HG03354 (cell line): Measurements from ENCODE around the gene MFN1.
A peak's percentile ranks its signal among the peaks of the same experiment; 100 is the strongest.
"Not testable (repeated sequence)": the region's sequence is repeated elsewhere in the genome, so short reads cannot be mapped to it uniquely, and the experiment has no call there.

Experiments used
- ATAC-seq: cut with Tn5 transposase; IDR thresholded peaks from one replicate; pipeline ENCODE4 v1.9.1; 2021; ENCODE audit warnings: mild to moderate bottlenecking; ENCODE audit not compliant: unreplicated experiment, poor library complexity, severe bottlenecking

MFN1 gene

GRCh38 chr3:179347345-179348194, at the start of gene MFN1:
TSS of gene MFN1 (plus strand) at chr3:179347709. CDS start at chr3:179348852, 1,143 bp downstream.
- peak; percentile 95 for ATAC-seq

GRCh38 chr3:179297971-179298725, 49.4 kb upstream of the MFN1 start:
- no peak for ATAC-seq

DNA sequence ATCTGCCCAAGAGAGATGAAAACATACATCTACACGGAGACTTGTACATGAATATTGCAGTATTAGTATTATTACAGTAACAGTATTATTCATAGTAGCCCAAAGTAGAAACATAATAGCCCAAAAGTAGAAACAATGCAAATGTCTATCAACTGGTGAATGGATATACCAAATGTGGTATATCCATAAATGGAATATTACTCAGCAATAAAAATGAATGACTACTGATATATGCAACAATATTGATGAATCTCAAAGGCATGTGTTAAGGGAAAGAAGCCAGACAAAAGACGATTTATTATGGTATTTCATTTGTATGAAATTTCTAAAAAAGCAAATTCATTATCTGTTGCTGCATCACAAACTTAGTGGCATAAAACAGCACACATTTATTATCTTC, 48.2 kb upstream of the MFN1 start:
- no peak for ATAC-seq

GRCh38 chr3:179299999-179300613, 47.4 kb upstream of the MFN1 start:
- peak; percentile 54 for ATAC-seq

- ATAC-seq: no peak
Observed at GRCh38 chr3:179301645-179302044, 45.9 kb upstream of the MFN1 start.

- no peak for ATAC-seq
Observed at GRCh38 chr3:179302111-179302510, 45.4 kb upstream of the MFN1 start.

DNA sequence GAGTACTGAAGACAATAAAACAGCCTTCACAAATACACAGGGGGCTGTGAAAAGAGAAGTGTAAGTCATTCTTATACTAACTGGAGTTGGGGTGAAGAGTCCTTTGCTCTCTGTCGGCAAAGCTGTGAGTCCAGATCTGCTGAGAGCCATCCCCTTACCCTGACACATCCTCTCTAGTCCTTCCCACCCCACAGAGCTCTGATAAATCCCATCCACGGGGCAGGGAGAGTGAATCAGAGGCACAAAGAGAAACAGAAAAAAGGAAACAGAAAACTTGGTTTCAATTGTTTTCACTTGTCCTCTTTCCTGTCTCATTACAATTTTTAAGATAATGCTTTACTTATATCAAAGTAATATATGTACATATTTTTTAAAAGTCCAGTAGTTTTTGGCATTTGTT, 42.9 kb upstream of the MFN1 start:
- no peak for ATAC-seq

GRCh38 chr3:179307362-179307761, 40.1 kb upstream of the MFN1 start:
- not testable (repeated sequence) for ATAC-seq

GRCh38 chr3:179308001-179308400, 39.5 kb upstream of the MFN1 start:
- no peak for ATAC-seq

GRCh38 chr3:179309225-179310078, 38.1 kb upstream of the MFN1 start:
- ATAC-seq: peak; percentile 97

- no peak for ATAC-seq
Observed at GRCh38 chr3:179318876-179319275, 28.6 kb upstream of the MFN1 start.

GRCh38 chr3:179321668-179322285, 25.7 kb upstream of the MFN1 start:
- no peak for ATAC-seq

DNA sequence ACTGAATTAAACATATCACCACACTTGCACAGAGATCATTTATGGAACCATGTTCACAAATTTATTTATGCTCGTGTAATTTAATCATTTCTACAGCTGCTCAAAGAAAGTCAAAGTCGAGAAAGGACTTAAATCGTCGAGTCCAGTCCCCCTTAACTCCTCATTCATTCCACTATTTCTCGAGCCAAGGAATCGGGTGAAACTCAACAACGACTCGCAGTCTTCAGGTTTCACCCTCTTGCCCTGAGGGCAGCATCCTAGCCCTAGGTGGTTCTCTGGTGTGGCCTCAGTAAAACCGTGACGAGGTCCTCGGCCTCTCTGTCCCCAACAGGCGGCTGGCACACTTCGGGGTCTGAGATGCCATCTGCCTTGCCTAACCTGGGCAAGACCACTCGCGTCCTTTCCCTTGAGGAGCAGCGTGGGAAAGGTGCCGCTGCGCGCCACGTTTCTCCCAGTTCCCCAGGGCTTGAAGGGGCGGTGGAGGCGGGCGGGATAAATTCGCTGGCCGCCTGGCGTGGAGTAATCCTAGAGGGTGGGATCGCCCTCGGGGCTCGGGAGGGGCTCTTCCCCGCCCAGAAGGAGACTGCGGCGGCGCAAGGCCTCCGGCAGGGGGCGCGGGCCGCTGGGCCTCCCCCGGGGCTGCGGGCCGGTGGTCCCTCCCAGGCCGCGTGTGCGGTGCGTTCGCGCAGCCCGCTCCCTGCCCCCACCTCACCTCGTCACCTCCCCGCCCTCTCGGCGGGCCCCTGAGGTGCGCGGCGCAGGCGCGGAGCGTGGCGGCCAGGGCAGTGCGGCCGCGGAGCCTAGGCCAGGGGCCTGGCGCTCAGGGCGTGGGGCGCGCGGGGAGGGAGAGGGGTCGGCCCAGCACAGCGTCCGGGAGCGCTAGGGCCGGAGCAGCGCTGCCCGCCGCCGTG, 25.0 kb upstream of the MFN1 start, which contains the start of gene ZNF639:
ZNF639 (plus strand) TSS at position 746 of the 911 bp plus-strand sequence. CDS start 5,263 bp downstream, outside the sequence.
- peak; percentile 77 for ATAC-seq

DNA sequence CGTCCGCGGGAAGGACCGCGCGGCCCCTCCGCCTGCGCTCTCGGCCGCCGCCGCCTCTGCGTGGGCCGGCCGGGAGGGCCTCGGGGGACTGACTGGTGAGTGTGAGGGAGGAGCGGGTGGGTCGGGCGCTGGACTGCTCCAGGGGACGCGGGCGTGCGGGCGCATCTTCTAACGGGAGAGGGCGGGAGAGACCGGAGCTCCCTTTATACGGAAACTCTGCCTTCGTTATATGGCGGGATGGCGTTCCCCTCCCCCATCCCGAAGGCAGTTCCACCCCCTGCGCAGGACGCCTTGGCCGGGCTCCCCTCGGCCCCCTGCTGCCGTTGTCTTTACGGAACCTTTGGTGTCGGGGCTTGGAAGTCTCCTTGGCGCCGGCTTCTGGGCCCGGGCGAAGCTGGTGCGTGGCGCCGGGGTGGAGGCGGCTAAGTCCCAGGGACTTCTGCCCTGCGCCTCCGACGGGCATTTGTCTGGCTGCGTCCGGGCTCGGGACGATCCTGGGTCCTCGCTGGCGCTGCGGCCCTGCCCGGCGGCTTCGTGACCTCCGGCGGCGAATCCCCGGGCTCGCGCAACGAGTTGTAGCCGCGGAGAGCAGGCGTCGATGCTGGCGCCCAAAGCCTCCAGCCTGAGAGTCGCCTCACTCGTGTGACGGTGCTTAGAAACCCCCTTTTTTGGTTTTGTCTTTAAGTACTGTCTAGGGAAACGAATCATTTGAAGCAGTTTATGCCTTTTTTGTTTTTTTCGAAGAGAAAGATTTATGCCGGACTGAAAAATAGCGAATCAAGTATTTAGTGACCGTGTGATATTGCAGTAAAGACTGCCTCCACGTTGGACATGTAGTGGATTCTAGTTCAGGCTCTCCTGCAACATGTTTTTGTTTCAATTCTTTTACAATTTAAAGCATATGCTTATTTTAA, 24.1 kb upstream of the MFN1 start:
- ATAC-seq: peak; percentile 46

DNA sequence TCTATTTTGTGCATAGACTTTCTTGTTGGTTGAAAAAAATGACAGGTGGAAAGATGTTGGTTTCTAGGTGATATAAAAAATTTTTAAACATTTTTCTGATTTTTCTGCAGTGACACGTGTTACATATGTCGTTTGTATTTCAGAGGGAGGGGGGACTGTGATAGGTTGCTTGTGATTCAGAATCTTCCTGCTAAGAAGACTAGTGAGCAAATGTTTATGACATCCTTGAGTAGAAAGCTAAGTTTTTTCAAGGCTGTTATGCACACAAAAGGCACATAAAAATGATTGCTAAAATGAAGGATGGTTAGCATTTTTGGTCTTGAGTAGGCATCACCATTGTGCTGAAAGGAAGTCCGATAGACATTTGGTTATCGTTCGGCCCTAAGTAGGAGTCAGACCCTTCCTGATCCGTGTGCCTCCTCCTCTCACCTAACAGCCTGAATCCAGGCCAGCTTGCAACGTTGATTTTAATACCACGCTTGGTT, 23.2 kb upstream of the MFN1 start:
- peak; percentile 18 for ATAC-seq

DNA sequence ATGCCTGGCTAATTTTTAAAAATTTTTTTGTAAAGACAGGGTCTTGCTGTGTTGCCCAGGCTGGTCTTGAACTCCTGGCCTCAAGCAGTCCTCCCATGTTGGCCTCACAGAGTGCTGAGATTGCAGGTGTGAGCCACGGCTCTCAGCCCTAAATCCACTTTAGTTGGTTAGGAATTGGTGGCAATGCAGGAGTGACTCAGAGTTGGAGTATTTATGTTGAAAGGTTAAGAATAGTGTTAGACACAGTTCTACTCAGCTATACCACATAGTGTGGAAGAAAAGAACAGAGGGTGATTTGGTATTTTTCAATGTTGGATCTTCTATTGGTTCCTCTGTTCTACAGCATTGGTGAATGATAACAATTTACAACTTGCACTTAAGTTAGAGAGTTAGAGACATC, 17.1 kb upstream of the MFN1 start:
- ATAC-seq: no peak

- no peak for ATAC-seq
Observed at GRCh38 chr3:179332240-179332639, 15.3 kb upstream of the MFN1 start.
